ENCODE results near the gene GRM4. TPM values are rescaled to one million over a fixed set of nuclear protein-coding genes. Genes with fewer than 3 reads are reported as not detected.

The GRM4 gene
- total RNA-seq, 4 donors from 2014 or later: not detected

GRCh38 chr6:33974030-33974429 lies 171.9 kb downstream of the GRM4 start:
- WGBS: 62% methylated on average over 4 of the region's 4 CpGs
- Histone ChIP-seq H3K4me3 (no peak overlapping the region), H3K36me3 (no peaks in the 10 kb centered on the region), H3K4me1 (no peaks in the 10 kb centered on the region), H3K27me3 (peaks cover 47% of the 10 kb centered on the region), H3K9me3 (peaks cover 2% of the 10 kb centered on the region), H3K27ac (no peak overlapping the region)
- no peak for TF ChIP-seq EP300 (IDR thresholded peaks at IDR 0.05)
- TF ChIP-seq, protein P1, sequence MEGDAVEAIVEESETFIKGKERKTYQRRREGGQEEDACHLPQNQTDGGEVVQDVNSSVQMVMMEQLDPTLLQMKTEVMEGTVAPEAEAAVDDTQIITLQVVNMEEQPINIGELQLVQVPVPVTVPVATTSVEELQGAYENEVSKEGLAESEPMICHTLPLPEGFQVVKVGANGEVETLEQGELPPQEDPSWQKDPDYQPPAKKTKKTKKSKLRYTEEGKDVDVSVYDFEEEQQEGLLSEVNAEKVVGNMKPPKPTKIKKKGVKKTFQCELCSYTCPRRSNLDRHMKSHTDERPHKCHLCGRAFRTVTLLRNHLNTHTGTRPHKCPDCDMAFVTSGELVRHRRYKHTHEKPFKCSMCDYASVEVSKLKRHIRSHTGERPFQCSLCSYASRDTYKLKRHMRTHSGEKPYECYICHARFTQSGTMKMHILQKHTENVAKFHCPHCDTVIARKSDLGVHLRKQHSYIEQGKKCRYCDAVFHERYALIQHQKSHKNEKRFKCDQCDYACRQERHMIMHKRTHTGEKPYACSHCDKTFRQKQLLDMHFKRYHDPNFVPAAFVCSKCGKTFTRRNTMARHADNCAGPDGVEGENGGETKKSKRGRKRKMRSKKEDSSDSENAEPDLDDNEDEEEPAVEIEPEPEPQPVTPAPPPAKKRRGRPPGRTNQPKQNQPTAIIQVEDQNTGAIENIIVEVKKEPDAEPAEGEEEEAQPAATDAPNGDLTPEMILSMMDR (IDR thresholded peaks at IDR 0.05): no peak
- no peak for TF ChIP-seq POLR2A (IDR thresholded peaks at IDR 0.05)
- TF ChIP-seq POLR2AphosphoS5 (IDR thresholded peaks at IDR 0.05): no peak
- peak in 1 of 2 donors; percentile 13 for DNase-seq (ENCODE audit: low spot score in 2 of 2)

DNA sequence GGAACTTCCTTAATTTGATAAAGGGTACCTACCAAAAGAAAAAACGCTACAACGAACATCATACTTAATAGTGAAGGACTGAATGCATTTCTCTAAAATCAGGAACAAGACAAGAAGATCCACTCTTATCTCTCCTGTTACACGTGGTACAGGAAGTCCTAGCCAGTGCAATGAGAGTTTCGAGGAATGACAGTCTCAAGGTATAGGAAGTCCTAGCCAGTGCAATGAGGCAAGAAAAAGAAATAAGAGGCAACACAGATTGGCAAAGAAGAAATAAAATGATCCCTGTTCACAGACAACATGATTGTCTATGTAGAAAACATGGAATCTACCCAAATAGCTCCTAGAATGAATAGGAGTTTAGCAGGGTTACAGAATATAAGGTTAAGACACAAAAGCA lies 174.3 kb downstream of the GRM4 start:
- Histone ChIP-seq H3K9me3 (peaks cover 2% of the 10 kb centered on the region), H3K36me3 (no peaks in the 10 kb centered on the region), H3K27me3 (peaks cover 45% of the 10 kb centered on the region), H3K4me1 (no peaks in the 10 kb centered on the region), H3K27ac (no peak overlapping the region), H3K4me3 (no peak overlapping the region)
- TF ChIP-seq, protein P1 (IDR thresholded peaks at IDR 0.05): no peak
- TF ChIP-seq POLR2AphosphoS5 (IDR thresholded peaks at IDR 0.05): no peak
- no peak for TF ChIP-seq EP300 (IDR thresholded peaks at IDR 0.05)
- TF ChIP-seq POLR2A (IDR thresholded peaks at IDR 0.05): no peak
- 76% methylated on average over 4 of the region's 4 CpGs for WGBS
- no peak for DNase-seq (ENCODE audit: low spot score in 2 of 2)

Other genes with a start within 250 kb of the GRM4 start
- 100 to 1,000 TPM in 3 of 4 donors, 10 to 100 TPM in 1; 93.3 to 127 (median 111) TPM for gene HMGA1, start 90.8 kb upstream of the GRM4 start, total RNA-seq
- 10 to 100 TPM; 45.2 to 58.8 (median 51.2) TPM for gene SMIM29, start 102.9 kb upstream of the GRM4 start, total RNA-seq
- gene NUDT3, start 246.6 kb upstream of the GRM4 start, total RNA-seq: 10 to 100 TPM; 23.2 to 34.6 (median 28.0) TPM